Renal cortex interstitium (tissue), 11 donors: Measurements from ENCODE around the gene MDP1. TPM values are rescaled to one million over a fixed set of nuclear protein-coding genes. Genes with fewer than 3 reads are reported as not detected.
"Not testable (repeated sequence)": the region's sequence is repeated elsewhere in the genome, so short reads cannot be mapped to it uniquely, and the experiment has no call there.

Source experiments
- DNase-seq, 11 donors: peaks; one replicate each; pipeline ENCODE4 v3.0.0-alpha.2; 2013; ENCODE audit warnings: low read depth in 9 of 11, low spot score in 4 of 11; ENCODE audit errors: extremely low read depth in 1 of 11
- polyA plus RNA-seq, 3 donors: library from polyadenylated mRNA; unstranded; fragments of 120-200 nt; gene quantifications; one replicate each; pipeline ENCODE4 v1.2.1, GENCODE V29; 2013; ENCODE audit not compliant: insufficient read length in 3 of 3

MDP1 gene
- polyA plus RNA-seq, 3 donors, result 10.2 to 17.3 (median 13.5) TPM

GRCh38 chr14:24255438-24255837 is 39.6 kb upstream of the MDP1 start:
- no peak for DNase-seq

GRCh38 chr14:24254630-24255392 is 38.9 kb upstream of the MDP1 start:
- DNase-seq, result no peak

- no peak for DNase-seq
Measured at GRCh38 chr14:24253936-24254335, 38.1 kb upstream of the MDP1 start.

DNA sequence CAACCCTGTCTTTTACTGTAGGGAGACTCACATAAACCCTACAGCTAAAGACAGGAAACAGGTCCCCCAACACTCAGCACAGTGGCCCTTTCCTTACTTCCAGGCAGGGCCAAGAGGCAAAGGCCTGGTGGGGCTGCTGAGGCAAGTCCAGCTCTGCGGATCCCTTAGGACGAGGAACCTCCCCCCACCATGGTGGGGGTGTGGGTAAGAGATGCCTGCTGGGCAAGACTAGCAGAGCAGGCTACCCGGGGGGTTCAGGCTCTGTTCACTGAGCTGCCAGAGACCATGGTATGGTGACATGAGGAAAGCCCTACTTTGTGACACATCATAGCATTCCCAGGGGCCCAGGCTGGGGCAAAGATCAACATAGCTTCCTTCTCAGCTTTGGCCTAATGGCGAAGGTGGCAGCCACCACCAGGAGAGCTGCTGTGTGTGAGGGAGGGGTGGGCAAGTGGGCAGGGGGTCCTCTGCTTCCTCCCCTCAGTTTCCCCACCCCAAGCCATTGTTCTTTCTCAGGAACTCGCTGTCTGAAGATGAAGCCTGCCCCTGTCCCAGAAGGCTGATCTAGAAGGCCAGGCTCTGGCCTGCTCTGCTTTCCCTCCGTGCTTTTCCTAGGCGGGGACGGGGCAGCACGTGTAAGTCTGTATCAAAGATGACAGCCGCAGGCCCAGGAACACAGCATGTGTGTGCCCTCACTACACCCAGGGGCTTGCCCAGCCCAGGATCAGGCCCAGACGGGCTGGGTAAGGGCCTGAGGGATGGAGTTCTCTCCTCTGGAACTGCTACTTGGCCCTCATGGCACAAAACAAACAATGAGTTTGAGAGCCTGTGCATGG is 36.6 kb upstream of the MDP1 start:
- DNase-seq, result no peak

DNA sequence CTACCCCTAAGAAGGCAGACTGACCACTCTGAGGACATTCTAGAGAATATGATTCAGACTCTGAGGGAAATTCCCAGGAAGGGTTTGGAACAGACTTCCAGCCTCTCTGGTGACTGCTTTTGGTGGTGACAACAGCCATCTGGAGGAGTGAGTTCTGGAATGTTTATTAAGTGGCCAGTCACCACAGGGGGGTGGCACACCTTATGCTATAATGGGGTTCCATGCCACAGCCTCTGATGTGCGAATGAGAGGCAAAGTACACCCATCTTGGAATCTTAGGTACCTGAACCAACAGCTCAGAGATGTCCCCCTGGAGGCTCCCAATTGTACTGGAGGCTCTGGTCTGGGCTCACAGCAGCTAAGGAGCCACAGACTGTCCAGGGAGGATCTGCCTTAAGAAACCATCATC is 36.0 kb upstream of the MDP1 start:
- no peak for DNase-seq

GRCh38 chr14:24250354-24250753 is 34.5 kb upstream of the MDP1 start:
- DNase-seq, result no peak

DNA sequence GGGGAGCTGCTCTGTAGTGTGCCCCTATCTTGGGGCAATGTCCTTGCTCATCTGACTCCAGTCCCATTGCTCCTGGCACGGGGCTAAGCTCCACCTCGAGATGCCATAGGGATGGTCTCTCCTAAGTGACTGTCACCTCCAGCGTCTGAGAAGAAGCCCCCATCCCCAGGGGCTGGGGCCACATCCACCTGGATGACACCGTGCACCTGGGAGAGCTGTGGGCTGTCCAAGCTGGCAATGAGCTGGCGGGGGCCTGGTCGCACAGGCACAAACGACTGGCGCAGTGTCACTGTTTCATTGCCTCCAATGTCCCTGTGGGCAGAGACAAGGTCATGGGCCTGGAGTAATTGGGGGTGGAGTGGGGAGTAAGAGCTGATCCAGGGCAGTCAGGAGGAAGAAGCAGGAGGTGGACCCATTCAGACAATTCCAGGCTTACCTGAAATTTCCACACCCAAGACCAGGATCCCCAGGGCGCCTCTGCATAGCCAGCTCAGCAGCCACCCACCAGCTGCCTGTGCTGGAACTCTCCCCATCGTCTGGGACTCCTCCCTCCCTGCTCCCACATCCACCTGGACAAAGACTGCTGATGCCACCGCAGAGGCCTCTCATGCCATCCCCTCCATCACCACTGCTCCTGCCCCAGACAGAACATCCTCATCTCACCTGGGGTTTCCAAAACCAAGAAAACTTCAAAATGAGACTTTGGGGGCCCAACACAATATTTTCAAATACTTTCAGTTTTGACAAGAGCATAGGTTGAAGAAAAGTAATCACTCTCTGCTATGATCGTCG is 33.6 kb upstream of the MDP1 start:
- no peak for DNase-seq

- DNase-seq, result no peak
Measured at GRCh38 chr14:24247422-24247821, 31.6 kb upstream of the MDP1 start.

- no peak for DNase-seq
Measured at GRCh38 chr14:24246765-24247212, 30.9 kb upstream of the MDP1 start.

GRCh38 chr14:24245350-24245749 is 29.5 kb upstream of the MDP1 start:
- not testable (repeated sequence) for DNase-seq

GRCh38 chr14:24243336-24243836 is 27.5 kb upstream of the MDP1 start:
- no peak for DNase-seq

DNA sequence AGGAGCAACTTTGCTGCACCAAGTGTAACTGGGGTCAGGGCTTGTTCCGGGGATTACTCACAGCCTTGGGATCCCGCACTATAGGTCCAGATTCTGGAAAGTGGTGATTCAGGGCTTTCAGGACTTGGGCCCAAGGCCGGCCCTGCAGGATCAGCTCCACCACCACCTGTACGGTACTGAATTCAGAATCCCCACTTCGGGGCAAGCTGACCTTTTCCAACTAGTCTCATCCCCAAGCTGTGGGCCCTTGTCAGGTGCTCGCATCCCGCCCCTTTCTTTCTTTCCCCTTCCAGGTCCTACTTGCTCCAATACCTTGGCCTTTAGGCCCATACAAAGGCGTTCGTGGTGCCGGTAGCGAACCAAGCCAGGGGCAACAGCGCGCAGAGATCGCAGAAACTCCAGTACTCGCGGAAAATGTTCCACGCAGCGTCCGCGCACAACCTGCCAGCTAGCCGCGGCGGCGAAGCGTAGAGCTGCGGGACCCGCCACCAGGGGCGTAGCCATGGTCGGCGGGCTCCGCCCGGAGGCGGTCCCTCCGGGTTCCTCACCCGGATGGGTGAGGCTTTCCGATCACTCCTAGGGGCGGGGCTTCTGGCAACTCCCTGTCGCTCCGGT is 26.1 kb upstream of the MDP1 start:
- DNase-seq, result peak in 10 of 11 donors; percentile 82 to 92 (median 86)

- no peak for DNase-seq
Measured at GRCh38 chr14:24240110-24240918, 24.4 kb upstream of the MDP1 start.

- no peak for DNase-seq
Measured at GRCh38 chr14:24238527-24239037, 22.7 kb upstream of the MDP1 start.

DNA sequence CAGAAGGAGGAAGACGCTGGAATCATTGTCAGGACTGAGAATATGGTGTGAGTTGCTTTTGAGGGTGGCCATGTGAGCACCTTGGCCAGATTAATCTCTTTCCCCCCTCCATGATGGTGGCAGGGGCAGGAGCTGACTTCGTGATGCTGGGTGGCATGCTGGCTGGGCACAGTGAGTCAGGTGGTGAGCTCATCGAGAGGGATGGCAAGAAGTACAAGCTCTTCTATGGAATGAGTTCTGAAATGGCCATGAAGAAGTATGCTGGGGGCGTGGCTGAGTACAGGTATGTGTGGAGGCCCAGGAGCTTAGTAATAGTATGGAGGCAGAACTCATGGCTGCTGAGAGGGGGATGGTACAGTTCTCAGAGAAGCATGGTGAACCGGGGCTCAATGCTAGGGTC is 22.3 kb upstream of the MDP1 start:
- no peak for DNase-seq

- DNase-seq, result no peak
Measured at GRCh38 chr14:24237463-24237955, 21.6 kb upstream of the MDP1 start.

DNA sequence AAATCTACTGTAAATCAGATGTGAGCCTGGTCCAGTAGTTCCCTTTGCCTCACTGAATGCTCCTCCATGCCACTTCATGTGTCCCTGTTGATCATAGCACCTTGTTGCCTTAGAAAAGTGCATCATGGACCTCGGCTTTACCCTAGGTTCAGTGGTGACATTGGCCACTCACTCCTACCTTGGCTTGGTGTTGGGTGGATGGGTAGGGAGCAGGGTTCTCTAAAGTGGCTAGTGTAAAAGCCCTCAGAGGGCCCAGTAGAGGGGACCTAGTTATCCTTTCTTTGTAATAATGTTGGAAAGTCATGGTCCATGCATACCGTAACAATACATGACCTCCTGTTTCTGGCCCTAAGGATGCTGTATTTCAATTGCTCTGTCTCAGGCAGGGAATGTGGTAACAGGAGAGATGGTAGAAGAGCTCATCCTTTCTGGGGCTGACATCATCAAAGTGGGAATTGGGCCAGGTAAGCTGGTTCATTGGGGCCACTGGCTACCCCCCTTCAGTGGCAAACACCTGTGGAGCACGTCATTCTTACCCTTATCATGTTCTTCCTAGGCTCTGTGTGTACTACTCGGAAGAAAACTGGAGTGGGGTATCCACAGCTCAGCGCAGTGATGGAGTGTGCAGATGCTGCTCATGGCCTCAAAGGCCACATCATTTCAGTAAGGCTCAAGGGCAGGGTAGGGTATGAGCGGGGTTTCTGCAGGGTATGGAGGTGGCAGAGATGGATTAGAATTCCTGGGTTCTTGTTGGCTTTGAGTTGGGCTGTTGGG is 21.0 kb upstream of the MDP1 start:
- DNase-seq, result no peak
